ENCODE data around the gene TMEM132C.
"Not testable (repeated sequence)": the region's sequence is repeated elsewhere in the genome, so short reads cannot be mapped to it uniquely, and the experiment has no call there.

Gene TMEM132C

DNA sequence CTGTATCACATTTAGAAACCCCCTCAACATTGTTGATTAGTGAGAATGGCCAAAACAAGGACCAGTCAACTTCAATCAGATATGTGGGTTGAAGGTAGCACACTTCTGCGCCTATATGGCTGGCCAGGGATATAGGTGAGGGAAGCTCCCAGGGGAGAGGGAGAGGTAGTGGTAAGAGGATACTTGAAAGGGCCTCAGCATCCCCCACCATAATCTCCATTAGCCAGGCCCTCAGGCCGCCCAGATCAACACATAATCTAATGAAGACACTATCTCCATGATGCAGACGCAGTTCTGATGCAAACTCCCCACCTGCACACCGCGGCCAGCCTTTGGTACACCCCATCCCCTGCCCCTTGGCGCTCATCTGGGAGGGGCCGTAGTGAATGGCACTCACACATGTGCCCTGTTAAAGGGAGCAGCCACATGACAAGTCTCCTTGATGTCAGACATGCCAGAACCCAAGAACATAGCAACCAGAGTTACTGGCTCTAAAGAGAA, 158.0 kb downstream of the TMEM132C start:
- no peak for DNase-seq

DNA sequence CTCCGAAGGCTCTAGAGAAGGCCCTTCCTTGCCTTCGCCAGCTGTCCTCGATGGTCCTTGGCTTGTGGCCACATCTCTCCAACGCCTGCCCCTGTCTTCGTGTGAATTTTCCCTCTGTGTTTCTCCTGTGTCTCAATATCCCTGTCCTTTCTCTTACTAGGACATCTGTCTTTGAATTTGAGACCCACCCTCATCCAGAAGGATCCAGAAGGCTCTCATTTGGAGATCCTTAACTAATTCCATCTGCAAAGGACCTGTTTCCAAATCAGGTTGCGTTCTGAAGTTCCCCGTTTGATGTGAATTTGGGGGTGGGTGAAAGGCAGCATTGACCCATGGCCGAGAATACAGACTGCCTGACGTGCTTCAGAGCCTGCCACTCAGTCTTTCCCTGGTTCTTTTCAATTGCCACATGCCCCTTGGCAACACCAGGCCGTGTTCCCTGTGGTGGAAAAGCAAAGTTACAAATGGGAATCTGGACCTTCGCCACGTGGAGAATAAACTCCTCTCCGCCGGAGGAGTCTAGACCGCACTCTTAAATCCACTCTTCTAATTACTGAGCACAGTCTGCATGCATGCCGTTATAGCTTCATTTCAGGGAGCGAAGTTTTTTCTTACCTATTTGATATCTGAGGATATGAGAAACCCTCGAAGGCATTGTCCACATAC, 158.8 kb downstream of the TMEM132C start:
- no peak for DNase-seq

DNA sequence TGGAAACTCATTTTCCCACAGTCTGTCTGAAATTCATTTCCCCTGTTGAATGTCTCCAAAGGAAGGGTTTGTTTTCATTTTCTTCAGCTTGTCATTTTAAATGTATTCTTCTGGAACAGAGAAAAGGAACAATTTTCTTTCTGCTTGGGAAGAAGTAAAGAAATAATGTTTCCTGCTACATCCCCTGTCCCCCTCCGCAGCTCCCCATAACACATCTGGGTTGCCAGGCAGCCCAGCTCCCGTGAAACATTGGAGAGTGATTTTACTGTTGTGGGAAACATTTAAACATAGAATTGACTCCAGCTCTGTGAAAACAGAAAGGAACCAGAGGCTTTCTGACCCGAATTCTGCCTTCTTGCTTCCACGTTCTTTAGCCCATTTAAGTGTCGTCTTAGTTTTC, 159.5 kb downstream of the TMEM132C start:
- no peak for DNase-seq

DNA sequence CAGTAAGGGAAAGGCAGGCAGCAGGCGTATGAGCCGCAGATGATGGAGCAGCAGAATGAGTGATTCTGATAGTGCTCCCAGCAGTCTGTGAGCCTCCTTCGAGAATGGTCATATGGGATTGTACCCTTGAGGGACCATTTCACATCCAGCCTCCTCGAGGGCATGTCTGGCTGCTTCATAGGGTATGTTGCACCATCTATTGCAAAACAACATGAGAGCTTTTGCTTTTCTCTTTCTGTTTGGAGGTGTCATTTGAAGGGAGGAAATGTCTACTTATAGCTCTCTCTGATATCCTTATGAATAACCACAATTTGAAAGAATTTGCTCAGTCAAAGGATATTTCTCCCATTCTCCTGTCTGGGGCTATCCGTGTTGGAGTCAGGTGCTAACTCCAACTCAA, 172.8 kb downstream of the TMEM132C start:
- no peak for DNase-seq

DNA sequence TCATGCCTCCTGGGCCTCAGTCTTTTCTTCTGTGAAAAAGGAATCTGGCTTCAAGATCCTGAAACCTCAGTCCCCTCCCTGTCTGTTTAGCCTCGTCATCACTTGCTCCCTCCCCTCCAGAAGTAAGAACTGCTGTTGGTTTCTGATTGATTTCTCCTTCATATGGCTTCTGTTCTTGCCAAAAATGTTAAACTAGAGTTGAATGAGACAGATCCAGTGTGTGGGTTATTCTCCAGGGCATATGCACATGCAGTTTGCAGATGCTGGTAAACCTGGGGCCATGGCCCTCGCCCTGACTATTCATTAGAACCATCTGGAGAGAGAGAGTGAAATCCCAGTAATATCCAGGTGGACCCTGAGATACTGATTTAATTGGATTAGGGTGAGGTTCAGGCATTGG, 175.1 kb downstream of the TMEM132C start:
- no peak for DNase-seq

DNA sequence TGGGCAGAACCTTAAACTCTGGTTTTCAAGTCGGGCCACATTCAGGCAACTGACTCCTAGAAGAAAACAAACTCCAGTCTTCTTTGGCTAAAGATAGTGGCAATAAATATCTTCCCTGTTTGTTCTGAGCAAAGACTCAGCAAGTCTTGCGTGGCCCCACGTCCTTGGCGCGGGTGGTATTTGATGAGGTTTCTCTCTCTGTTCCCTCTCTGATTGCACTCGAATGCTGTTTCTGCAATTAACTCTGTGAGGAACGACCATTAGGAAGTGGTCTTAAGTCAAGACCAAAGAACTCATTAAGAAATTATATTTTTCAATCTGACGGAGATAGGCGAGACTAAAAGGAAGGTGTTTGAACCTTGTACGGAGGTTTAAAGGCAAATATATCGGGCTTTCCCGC, 177.6 kb downstream of the TMEM132C start:
- DNase-seq: no peak

DNA sequence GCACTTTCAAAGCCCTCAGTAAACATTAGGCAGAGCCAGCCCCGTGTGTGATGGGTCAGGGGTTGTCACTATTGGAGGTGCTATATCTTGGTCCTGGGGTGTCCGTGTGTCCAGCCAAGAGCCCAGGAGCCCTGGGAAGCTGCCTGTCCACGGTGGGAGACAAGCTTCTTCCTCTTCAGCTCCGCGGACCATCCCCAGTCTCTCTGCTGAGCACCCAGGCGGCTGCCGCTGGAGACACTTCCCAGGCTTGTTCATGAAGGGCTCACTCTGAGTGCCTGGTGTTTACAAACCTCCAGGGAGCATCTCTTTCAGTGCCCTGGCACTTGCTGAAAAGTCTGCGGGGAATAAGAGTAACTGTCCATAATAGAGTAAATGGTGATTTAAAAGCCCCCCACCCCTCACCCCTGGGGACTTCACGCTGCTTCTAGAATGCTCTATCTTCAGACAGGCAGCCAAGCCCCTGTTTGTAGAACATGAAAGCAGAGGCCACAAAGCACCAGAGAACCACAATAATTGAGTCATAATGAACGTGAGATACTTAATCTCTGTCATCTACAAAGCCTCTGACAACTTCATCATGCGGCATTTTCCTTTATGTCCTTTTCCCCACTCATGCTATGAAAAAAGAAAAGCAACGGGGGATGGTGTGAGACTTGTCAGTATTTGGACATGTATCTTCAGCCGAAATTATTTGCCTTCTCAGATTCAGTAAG, 178.6 kb downstream of the TMEM132C start:
- no peak for DNase-seq

DNA sequence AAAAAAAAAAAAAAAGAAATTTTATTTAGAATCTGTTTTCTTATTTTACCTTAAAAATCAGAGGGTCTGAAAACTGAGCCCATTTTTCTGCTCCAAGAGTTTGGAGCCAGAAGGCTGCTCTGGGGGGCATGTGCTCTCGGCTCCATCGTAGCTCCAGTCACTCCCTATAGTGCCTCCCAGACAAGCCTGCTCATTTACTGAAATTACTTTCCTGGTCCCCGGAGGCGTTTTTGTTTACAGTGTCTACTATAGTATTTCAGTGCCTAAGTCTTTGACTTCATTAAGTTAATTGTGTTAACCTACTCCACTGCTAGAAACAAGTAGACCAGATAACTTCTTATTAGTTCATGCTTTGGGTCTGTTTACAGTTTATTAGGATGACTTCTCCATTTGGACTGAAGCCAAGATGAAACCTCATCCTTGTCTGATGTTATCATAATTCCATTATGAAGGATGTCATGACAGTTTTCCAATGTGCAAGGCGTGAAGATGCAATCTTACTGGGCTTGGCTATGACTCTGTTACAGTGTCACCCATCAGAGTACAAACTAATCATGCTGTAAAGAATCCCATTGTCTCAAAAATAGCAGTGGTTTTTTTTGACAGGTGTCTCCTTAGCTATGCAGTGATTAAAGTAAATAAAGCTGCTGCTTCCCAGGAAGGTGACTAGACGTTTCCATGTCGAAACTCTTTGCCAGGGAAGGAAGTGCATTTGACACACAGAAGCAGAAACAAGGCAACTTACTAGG, 182.3 kb downstream of the TMEM132C start:
- DNase-seq: peak; percentile 25

DNA sequence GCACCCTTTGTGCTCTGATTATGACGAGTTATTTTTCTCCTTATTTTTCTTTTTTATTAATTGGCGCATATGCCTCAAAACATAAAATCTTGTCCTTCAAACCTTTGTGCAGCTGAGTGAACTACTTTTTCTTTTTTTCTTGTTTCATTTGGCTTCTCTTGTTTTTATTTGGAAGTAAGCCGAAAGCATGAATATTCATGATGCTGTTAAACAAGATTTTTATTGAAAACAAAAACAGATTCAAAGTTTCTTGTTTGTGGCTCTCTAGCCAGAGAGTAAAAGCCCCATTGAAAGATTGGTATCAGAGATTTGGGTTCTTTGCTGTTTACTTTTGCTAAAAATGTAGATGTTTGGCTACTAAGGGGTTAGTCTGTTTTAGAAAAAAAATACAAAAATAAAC, 183.8 kb downstream of the TMEM132C start:
- no peak for DNase-seq

DNA sequence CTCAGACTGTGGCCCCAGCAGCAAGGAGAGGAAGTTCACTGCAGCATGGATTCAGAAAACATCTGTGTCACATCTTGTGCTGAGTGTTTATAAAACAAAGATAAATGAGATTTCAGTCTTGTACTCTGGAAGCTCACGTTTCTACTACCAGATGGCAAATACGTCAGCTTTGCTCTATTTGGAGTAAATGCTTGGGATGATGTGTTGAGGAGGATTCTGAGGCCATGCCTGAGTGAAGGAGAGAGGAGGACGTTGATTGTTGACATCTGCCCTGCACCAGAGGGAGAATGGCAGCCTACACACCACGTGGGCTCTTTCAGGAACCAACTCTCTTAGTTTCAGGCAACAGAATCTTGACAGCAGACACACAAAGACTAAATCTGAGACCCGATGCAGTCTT, 188.9 kb downstream of the TMEM132C start:
- no peak for DNase-seq

DNA sequence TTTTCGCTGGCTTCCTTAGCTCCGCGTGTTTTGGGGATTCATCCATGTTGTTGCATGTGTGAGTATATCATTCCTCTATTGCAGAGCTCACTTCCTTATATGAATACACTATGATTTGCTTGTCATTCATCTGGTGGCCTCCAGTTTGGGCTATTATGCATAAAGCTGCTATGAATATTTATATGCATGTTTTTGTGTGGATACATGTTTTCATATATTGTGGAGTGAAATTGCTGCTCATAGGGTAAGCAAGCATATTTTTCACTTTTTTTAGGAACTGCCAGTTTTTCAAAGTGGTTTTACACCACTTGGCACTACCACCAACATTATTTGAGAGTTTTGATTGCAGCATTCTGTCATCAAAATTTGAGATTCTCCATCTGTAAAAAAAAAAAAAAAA, 190.0 kb downstream of the TMEM132C start:
- no peak for DNase-seq

DNA sequence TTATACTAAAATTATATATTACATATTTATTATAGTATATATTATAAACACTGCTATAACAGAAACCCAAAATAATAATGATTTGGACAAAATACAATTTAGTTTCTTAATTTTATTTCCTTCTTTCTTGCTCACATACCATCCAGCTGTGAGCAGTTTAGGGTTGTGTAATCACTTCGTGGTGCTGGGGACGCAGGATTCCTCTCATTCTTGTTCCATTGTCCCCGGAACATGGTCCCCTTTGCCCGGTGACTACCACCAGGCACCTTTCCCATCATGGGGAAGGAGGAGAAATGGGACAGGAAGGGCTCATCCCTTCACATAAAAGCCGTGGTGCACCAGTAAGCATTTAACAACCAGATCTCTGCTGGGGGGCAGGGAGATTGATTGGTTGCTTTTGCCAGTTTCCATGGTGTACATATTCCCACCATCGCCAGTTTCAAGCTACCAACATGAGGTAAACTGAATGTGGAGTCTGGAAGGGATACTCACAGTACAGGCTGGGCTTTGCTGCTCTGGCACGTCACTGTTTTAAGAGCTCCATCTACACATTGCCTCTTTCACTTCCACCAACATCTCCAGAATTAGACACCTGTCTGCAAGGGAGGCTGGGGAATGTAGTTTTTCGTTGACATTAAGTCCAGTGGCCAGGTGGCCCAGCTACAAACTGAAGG, 191.5 kb downstream of the TMEM132C start:
- no peak for DNase-seq

DNA sequence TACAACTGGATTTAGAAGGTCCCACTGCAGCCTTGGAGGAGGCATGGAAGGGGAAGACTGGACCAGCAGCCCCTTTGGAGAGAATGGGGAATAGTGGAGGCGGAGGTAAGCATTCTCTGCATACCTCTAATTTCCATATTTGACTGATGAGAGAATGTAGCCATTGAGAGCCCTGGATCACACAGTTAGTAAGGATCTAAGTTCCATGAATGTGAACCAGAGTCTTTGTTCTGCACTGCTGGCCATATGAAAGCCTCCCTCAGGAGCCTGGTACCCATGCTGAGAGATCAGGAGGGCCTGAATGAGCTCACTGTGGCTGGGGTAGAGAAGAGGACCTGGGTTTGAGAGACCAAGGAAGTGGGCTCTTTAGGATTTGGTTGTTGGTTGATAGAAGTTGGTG, 192.1 kb downstream of the TMEM132C start:
- no peak for DNase-seq

DNA sequence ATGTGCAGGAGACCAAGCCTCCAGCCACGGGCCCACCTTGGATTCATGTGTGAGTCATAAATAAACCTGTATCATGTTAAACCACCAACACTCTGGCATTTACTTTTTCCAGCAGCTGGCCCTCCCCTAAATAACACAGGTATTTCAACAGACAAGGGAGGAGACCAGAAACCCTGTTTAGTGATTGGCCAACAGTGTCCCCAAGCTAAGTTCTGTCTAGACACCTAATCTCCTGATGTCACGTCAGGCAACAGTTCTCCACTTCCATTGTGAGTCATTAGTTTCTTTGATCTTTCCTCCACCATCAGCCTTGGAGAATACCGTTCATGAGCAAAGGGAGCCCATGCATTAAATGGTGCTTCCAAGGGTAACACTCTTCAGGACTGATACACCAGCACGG, 196.9 kb downstream of the TMEM132C start:
- no peak for DNase-seq

DNA sequence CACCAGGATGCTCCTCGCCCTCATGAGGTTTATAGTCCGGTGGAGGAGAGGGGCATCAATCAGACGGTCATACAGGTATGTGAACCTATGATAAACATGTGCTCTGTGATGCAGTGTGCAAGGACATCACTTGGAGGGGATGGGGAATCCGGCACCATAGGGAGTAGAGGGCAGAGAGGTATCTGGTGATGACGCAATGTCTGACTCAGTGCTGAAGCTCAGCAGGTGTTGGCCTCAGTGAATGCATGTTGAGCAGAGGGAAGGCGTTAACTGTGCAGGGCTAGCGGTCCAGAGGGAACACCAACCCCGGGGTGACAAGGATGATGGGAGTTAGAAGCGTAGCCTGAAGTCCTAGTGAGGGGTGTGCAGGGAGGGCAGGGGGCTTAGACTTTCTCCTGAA, 200.9 kb downstream of the TMEM132C start:
- no peak for DNase-seq

DNA sequence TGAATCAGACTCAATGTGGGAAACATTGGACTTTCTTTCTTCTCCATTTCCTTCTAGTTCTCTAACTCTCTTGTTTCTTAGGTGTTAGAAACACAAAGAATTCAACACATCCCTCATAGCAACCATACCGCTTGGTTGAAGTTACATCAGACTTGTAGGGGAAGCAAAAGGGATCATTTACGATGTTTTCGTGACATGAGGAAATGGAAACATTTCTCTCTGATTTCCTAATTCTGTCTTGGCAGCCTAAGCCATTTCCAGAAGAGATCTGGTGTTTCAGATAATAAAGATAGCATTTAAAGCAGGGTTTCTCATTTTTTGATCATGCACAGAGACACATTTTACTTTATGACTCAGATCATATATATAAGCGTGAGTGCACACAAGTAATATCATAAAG, 202.0 kb downstream of the TMEM132C start:
- DNase-seq: no peak

DNA sequence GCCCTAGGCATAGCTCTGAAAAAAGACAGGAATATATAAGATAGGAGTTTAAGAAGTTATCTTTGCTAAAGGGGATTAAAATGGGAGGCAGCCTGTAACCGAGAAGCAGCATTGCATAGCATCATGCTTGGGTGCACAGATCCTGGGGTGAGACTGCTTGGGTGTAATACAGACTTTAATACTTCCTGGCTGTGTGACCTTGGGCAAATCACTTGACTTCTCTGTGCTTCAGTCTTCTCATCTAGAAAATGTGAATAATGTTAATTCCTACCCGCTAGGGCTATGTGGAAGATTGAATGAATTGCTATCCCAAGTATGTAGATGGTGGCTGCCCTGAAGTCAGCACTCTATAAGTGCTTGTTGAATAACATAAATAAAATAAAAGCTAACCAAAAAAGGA, 204.5 kb downstream of the TMEM132C start:
- no peak for DNase-seq

DNA sequence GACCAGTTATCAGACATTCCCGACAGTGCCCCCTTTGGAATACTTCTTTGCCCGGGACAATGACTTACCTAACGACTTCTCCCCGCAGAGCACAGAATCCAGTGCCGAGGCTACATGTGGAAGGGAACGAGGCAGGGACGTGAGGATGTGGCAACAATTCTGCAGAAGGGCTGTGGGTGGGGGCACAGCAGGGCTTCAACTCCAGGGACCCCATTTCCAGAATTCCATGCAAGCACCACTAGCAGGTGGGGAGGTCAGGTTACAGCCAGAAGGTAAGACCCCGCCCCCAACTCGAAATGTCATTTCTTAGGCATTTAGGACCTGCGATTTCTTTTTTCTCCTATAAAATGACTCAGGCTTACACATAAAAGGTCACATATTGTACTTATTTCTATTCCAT, 207.9 kb downstream of the TMEM132C start:
- no peak for DNase-seq

DNA sequence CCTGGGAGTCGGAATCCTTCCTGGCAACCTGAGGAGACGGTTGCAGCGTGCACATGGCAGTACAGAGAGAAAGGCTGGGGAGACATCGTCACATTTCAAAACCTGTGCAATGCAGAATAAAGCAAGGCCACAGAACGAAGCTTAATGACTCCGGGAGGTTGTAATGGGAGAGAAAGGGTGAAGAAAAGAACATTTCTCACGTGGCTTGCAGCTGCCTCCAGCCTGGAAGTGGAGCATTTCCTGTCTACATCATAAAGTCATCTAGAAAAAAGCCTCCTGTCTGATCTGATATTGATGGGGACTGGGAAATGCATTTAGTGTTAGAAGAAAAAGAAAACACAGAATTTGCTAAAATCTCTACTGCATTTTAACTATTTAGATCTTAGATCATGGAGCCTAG, 209.3 kb downstream of the TMEM132C start:
- DNase-seq: no peak

DNA sequence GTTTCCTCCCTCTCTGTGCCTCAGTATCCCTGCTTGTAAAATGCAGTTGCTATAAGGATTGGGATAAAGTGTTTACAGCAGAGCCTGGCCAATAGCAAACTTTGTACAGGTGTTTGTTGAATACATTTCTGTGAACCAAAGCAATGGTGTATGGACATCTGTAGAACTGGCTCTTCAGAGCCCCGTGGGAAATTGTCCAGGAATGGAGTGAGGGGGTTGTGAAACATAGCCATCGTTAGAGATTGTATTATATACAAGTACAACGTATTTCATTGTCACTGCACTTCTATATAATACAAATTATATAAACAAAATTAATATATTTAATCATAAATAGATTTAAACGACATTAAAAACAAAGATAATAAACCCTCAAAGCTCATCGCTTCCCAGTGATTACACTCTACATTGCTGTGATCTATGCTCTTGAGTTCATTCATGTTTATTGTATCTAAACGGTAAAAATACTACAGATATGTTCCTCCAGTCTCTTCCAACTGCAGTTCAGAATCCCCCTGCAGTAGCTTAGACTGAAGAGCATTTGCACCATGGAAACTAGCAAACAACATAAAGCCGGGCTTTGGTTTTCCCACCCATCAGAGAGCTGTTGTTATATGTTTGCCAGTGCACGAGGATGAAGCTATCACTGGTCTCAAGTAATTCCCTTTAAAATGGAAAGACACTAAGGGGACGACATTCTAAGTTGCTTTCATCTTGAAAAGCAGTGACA, 216.7 kb downstream of the TMEM132C start:
- no peak for DNase-seq

DNA sequence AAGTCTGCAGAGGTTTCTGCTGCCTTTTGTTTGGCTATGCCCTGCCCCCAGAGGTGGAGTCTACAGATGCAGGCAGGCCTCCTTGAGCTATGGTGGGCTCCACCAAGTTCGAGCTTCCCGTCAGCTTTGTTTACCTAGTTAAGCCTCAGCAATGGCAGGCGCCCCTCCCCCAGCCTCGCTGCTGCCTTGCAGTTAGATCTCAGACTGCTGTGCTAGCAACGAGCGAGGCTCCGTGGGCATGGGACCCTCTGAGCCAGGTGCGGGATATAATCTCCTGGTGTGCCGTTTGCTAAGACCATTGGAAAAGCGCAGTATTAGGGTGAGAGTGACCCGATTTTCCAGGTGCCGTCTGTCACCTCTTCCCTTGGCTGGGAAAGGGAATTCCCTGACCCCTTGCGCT, 230.4 kb downstream of the TMEM132C start:
- not testable (repeated sequence) for DNase-seq

DNA sequence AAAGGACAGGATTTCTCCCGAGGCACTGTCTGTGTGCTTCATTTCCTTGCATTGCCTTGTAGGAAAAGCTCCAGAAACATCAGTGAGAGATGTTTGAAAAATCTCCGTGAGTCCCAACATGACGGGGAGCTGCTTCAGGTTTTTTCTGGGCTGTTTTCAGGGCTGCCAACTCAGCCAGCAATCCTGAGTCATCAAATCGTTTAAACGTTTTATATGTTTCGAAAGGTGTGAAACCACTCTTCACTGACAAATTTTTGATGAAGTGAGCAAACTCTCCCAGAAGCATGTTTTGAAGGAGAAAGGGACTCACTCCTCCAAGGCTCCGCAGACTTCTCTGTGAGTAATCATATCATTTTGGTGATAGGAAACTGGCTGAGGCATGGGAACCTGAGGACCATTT, 240.5 kb downstream of the TMEM132C start:
- DNase-seq: no peak

DNA sequence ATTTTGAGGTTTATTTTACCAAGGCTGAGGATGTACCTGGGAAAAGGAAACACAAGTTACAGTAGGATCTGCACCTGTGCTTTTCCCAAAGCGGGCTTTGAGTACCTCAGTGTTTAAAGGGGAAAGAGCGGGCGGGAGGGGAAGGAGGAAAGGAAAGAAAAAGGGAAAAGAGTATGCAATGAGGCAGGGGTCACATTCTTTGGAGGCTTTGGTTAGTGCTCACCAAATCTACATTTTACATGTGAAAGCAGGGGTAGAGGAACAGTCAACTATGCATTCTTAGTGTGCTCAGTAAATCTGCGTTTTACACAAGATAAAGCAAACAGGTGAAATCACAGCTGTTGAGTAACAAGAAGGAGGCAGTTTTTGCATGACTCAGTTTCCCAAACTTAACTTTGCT, 242.2 kb downstream of the TMEM132C start:
- DNase-seq: no peak

Data from NCI-H526 treated with DMSO at 0.1 percent for 48 hours (cell line).